SK-N-SH treated with all-trans-retinoic acid at 6 μM for 48 hours (cell line): Measurements from ENCODE around the gene REXO1.

Experiments used
- CREB5 ChIP-seq: fragments of 250-450 bp; sonication (Bioruptor Pico); IDR thresholded peaks from 2 replicates; pipeline ENCODE4 v1.5.1; 2020; ENCODE audit warnings: low read depth, mild to moderate bottlenecking, moderate library complexity
- CSDC2 ChIP-seq: fragments of 250-450 bp; sonication (Bioruptor Pico); IDR thresholded peaks from 2 replicates; pipeline ENCODE4 v1.5.0; 2020; ENCODE audit warnings: mild to moderate bottlenecking, moderate library complexity
- ISL1 ChIP-seq: fragments of 250-450 bp; sonication (Bioruptor Pico); IDR thresholded peaks from 2 replicates; pipeline ENCODE4 v2.1.2; 2022; ENCODE audit warnings: mild to moderate bottlenecking, moderate library complexity
- POU6F1 ChIP-seq: fragments of 250-450 bp; sonication (Bioruptor Pico); IDR thresholded peaks from 2 replicates; pipeline ENCODE4 v1.8.0; 2021; ENCODE audit warnings: low read depth, mild to moderate bottlenecking, moderate library complexity, borderline replicate concordance
- PPARA ChIP-seq: fragments of 250-450 bp; sonication (Bioruptor Pico); IDR thresholded peaks from 2 replicates; pipeline ENCODE4 v1.5.0; 2020; ENCODE audit warnings: mild to moderate bottlenecking, borderline replicate concordance
- SNAI2 ChIP-seq: fragments of 250-450 bp; sonication (Bioruptor Pico); IDR thresholded peaks from 2 replicates; pipeline ENCODE4 v1.5.0; 2020; ENCODE audit warnings: mild to moderate bottlenecking, moderate library complexity
- ZC3H10 ChIP-seq: fragments of 250-450 bp; sonication (Bioruptor Pico); IDR thresholded peaks from 2 replicates; pipeline ENCODE4 v1.5.1; 2021; ENCODE audit warnings: mild to moderate bottlenecking, moderate library complexity
- ZFP30 ChIP-seq: fragments of 450-650 bp; formaldehyde crosslinking; IDR thresholded peaks from 2 replicates; pipeline ENCODE4 v1.5.0; 2022; ENCODE audit warnings: mild to moderate bottlenecking, moderate library complexity
- ZNF70 ChIP-seq: fragments of 450-650 bp; formaldehyde crosslinking; IDR thresholded peaks from 2 replicates; pipeline ENCODE4 v1.5.0; 2020; ENCODE audit warnings: mild to moderate bottlenecking, moderate library complexity
- TF ChIP-seq, protein P1 (sequence below): fragments of 250-450 bp; sonication (Bioruptor Pico); IDR thresholded peaks from 2 replicates; pipeline ENCODE4 v1.8.0; 2020; ENCODE audit warnings: mild to moderate bottlenecking, moderate library complexity, borderline replicate concordance

GRCh38 chr19:1852581-1853128, 4.4 kb upstream of the REXO1 start:
- TF ChIP-seq PPARA (CRISPR knock-in tag) (no peak), ISL1 (no peak), ZNF70 (CRISPR knock-in tag) (no peak), ZC3H10 (CRISPR knock-in tag) (no peak), CREB5 (CRISPR knock-in tag) (no peak), SNAI2 (CRISPR knock-in tag) (no peak), ZFP30 (CRISPR knock-in tag) (no peak), CSDC2 (CRISPR knock-in tag) (no peak), POU6F1 (no peak)
- TF ChIP-seq, protein P1, sequence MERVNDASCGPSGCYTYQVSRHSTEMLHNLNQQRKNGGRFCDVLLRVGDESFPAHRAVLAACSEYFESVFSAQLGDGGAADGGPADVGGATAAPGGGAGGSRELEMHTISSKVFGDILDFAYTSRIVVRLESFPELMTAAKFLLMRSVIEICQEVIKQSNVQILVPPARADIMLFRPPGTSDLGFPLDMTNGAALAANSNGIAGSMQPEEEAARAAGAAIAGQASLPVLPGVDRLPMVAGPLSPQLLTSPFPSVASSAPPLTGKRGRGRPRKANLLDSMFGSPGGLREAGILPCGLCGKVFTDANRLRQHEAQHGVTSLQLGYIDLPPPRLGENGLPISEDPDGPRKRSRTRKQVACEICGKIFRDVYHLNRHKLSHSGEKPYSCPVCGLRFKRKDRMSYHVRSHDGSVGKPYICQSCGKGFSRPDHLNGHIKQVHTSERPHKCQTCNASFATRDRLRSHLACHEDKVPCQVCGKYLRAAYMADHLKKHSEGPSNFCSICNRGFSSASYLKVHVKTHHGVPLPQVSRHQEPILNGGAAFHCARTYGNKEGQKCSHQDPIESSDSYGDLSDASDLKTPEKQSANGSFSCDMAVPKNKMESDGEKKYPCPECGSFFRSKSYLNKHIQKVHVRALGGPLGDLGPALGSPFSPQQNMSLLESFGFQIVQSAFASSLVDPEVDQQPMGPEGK, result no peak
